Ramos (cell line): Measurements from ENCODE around the gene MYF6.
"Not testable (repeated sequence)": the region's sequence is repeated elsewhere in the genome, so short reads cannot be mapped to it uniquely, and the experiment has no call there.

Experiments used
- in situ Hi-C: fragments of 300-500 bp; cut with MboI; formaldehyde crosslinking; loops from one replicate; pipeline ENCODE4 v1.14.3; 2022; ENCODE audit warnings: low sequenced_read_pairs; ENCODE audit not compliant: unreplicated experiment

MYF6 gene

GRCh38 chr12:80707126-80707829 is at the start of gene MYF6:
Gene MYF6, plus strand, starts transcription at chr12:80707634. Its CDS starts 86 bp downstream, at chr12:80707720.
- in situ Hi-C loops, result no loop called here

GRCh38 chr12:80659512-80660063 is 47.8 kb upstream of the MYF6 start:
- in situ Hi-C loops, result no loop called here

GRCh38 chr12:80662586-80662985 is 44.8 kb upstream of the MYF6 start:
- in situ Hi-C loops, result no loop called here

- in situ Hi-C loops, result no loop called here
Measured at GRCh38 chr12:80670214-80670613, 37.2 kb upstream of the MYF6 start.

- in situ Hi-C loops, result not testable (repeated sequence)
Measured at GRCh38 chr12:80676042-80676636, 31.3 kb upstream of the MYF6 start.

- in situ Hi-C loops, result no loop called here
Measured at GRCh38 chr12:80676856-80677255, 30.6 kb upstream of the MYF6 start.

GRCh38 chr12:80677994-80678393 is 29.4 kb upstream of the MYF6 start:
- in situ Hi-C loops, result no loop called here

GRCh38 chr12:80679346-80680131 is 27.9 kb upstream of the MYF6 start:
- in situ Hi-C loops, result no loop called here

- in situ Hi-C loops, result no loop called here
Measured at GRCh38 chr12:80681287-80681686, 26.1 kb upstream of the MYF6 start.

GRCh38 chr12:80681786-80682185 is 25.6 kb upstream of the MYF6 start:
- in situ Hi-C loops, result no loop called here

GRCh38 chr12:80684077-80684495 is 23.3 kb upstream of the MYF6 start:
- in situ Hi-C loops, result no loop called here

GRCh38 chr12:80690090-80690489 is 17.3 kb upstream of the MYF6 start:
- in situ Hi-C loops, result no loop called here

GRCh38 chr12:80690513-80690912 is 16.9 kb upstream of the MYF6 start:
- in situ Hi-C loops, result no loop called here

- in situ Hi-C loops, result no loop called here
Measured at GRCh38 chr12:80692114-80692513, 15.3 kb upstream of the MYF6 start.

- in situ Hi-C loops, result no loop called here
Measured at GRCh38 chr12:80697270-80697887, 10.1 kb upstream of the MYF6 start.

- in situ Hi-C loops, result no loop called here
Measured at GRCh38 chr12:80698256-80698655, 9.2 kb upstream of the MYF6 start.

- in situ Hi-C loops, result no loop called here
Measured at GRCh38 chr12:80698847-80699542, 8.4 kb upstream of the MYF6 start.

GRCh38 chr12:80700327-80700726 is 7.1 kb upstream of the MYF6 start:
- in situ Hi-C loops, result no loop called here

- in situ Hi-C loops, result no loop called here
Measured at GRCh38 chr12:80701388-80701787, 6.0 kb upstream of the MYF6 start.
